WTC11 (cell line): Measurements from ENCODE around the gene STBD1. TPM values are rescaled to one million over a fixed set of nuclear protein-coding genes. Genes with fewer than 3 reads are reported as not detected.

Experiments
- ATAC-seq: fragments of 200-7000 bp; cut with Tn5 transposase; 2 replicates; pipeline ENCODE4 v1.10.0; 2021; ENCODE audit warnings: mild to moderate bottlenecking, moderate library complexity
- CTCF ChIA-PET: fragments of 300-600 bp; sonication (Branson Sonifier 250); formaldehyde crosslinking; loops from one replicate; lab custom pipeline; 2021; ENCODE audit warnings: antibody characterized with exemption; lab: Charles Lee
- POLR2A ChIA-PET: fragments of 350-600 bp; sonication (Branson Sonifier 250); formaldehyde crosslinking; loops from one replicate; lab custom pipeline; 2021; ENCODE audit warnings: antibody characterized with exemption; lab: Charles Lee
- DNase-seq: peaks from one replicate; pipeline ENCODE4 v3.0.0; 2021; ENCODE audit warnings: low spot score
- H3K27ac Mint-ChIP-seq: 2 replicates; pipeline ENCODE4 v1.8.0; 2021; ENCODE audit warnings: mixed read lengths
- H3K27me3 Mint-ChIP-seq: 2 replicates; pipeline ENCODE4 v1.8.0; 2021; ENCODE audit warnings: low read depth, mild to moderate bottlenecking, moderate library complexity, mixed read lengths
- H3K36me3 Mint-ChIP-seq: 2 replicates; pipeline ENCODE4 v1.8.0; 2021; ENCODE audit warnings: mixed read lengths
- H3K4me1 Mint-ChIP-seq: 2 replicates; pipeline ENCODE4 v1.8.0; 2022; ENCODE audit warnings: mixed read lengths
- H3K4me3 Mint-ChIP-seq: 2 replicates; pipeline ENCODE4 v1.8.0; 2021; ENCODE audit warnings: mild to moderate bottlenecking, moderate library complexity, mixed read lengths
- H3K9me3 Mint-ChIP-seq: 2 replicates; pipeline ENCODE4 v1.8.0; 2021; ENCODE audit warnings: mixed read lengths
- AR ChIP-seq: fragments of 250-450 bp; sonication (Bioruptor Pico); IDR thresholded peaks from 2 replicates; pipeline ENCODE4 v1.9.0; 2021; ENCODE audit warnings: mild to moderate bottlenecking
- ARID4B ChIP-seq: sonication (generic); formaldehyde crosslinking; IDR thresholded peaks from 2 replicates; pipeline ENCODE4 v1.8.0; 2023; ENCODE audit warnings: missing genetic modification reagents, mild to moderate bottlenecking, borderline replicate concordance
- ELF4 ChIP-seq: sonication (generic); formaldehyde crosslinking; IDR thresholded peaks from 2 replicates; pipeline ENCODE4 v1.8.1; 2022; ENCODE audit warnings: low read depth, mild to moderate bottlenecking, moderate library complexity, missing genetic modification reagents
- HMGA2 ChIP-seq: fragments of 250-450 bp; sonication (Bioruptor Pico); IDR thresholded peaks from 2 replicates; pipeline ENCODE4 v1.4.0; 2021; ENCODE audit warnings: mild to moderate bottlenecking, moderate library complexity
- KAT7 ChIP-seq: sonication (generic); formaldehyde crosslinking; IDR thresholded peaks from 2 replicates; pipeline ENCODE4 v1.8.1; 2023; ENCODE audit warnings: missing genetic modification reagents, mild to moderate bottlenecking, borderline replicate concordance
- MLX ChIP-seq: sonication (generic); formaldehyde crosslinking; IDR thresholded peaks from 2 replicates; pipeline ENCODE4 v1.8.1; 2023; ENCODE audit warnings: mild to moderate bottlenecking, missing genetic modification reagents, moderate library complexity
- SP1 ChIP-seq: sonication (generic); formaldehyde crosslinking; conservative IDR thresholded peaks from 2 replicates; pipeline ENCODE4 v1.8.1; 2022; ENCODE audit warnings: missing genetic modification reagents
- TEAD1 ChIP-seq: sonication (generic); formaldehyde crosslinking; IDR thresholded peaks from 2 replicates; pipeline ENCODE4 v1.8.0; 2022; ENCODE audit warnings: mild to moderate bottlenecking, missing genetic modification reagents
- ZNF423 ChIP-seq: fragments of 250-450 bp; sonication (Bioruptor Pico); IDR thresholded peaks from 2 replicates; pipeline ENCODE4 v2.1.2; 2022; ENCODE audit warnings: mild to moderate bottlenecking, moderate library complexity
- ZNF425 ChIP-seq: fragments of 250-450 bp; sonication (Bioruptor Pico); conservative IDR thresholded peaks from 2 replicates; pipeline ENCODE4 v1.9.0; 2021; ENCODE audit warnings: mild to moderate bottlenecking
- total RNA-seq: library from RNA; stranded (reverse); gene quantifications from 3 replicates; pipeline ENCODE4 v1.2.3, GENCODE V29; 2021
- TF ChIP-seq, protein P1 (sequence below): sonication (generic); formaldehyde crosslinking; IDR thresholded peaks from 2 replicates; pipeline ENCODE4 v1.8.1; 2022; ENCODE audit warnings: low read depth, missing genetic modification reagents, borderline replicate concordance
- TF ChIP-seq, protein P2 (sequence below): sonication (generic); formaldehyde crosslinking; IDR thresholded peaks from 2 replicates; pipeline ENCODE4 v1.8.1; 2023; ENCODE audit warnings: mild to moderate bottlenecking, moderate library complexity, missing genetic modification reagents
- TF ChIP-seq, protein P3 (sequence below): fragments of 200-600 bp; IDR thresholded peaks from 2 replicates; pipeline ENCODE4 v1.8.0; 2022; ENCODE audit warnings: antibody characterized with exemption
- TF ChIP-seq, protein P4 (sequence below): sonication (generic); formaldehyde crosslinking; IDR thresholded peaks from 2 replicates; pipeline ENCODE4 v1.8.1; 2022; ENCODE audit warnings: mild to moderate bottlenecking, missing genetic modification reagents, moderate library complexity, borderline replicate concordance

STBD1 gene
- total RNA-seq, 1 experiment from 2014 or later: 1.4 TPM

- ATAC-seq: no peak
- Mint-ChIP-seq H3K27ac (no peak overlapping the region), H3K9me3 (peaks cover 18% of the 10 kb centered on the region), H3K27me3 (peaks cover 5% of the 10 kb centered on the region; the same call in 1 of the 2 replicates), H3K4me1 (no peaks in the 10 kb centered on the region), H3K4me3 (no peak overlapping the region), H3K36me3 (no peaks in the 10 kb centered on the region; the same call in 1 of the 2 replicates)
- no peak for DNase-seq
- CTCF ChIA-PET: interaction anchor here (1.0 kb wide), 1 partner anchor 35 kb away, joined by 3 read pairs; no protein-coding TSS in a partner anchor
- TF ChIP-seq ZNF425 (CRISPR knock-in tag) (no peak), HMGA2 (CRISPR knock-in tag) (no peak), ARID4B (CRISPR knock-in tag) (no peak), ZNF423 (CRISPR knock-in tag) (no peak), ELF4 (no peak)
- TF ChIP-seq, protein P1, sequence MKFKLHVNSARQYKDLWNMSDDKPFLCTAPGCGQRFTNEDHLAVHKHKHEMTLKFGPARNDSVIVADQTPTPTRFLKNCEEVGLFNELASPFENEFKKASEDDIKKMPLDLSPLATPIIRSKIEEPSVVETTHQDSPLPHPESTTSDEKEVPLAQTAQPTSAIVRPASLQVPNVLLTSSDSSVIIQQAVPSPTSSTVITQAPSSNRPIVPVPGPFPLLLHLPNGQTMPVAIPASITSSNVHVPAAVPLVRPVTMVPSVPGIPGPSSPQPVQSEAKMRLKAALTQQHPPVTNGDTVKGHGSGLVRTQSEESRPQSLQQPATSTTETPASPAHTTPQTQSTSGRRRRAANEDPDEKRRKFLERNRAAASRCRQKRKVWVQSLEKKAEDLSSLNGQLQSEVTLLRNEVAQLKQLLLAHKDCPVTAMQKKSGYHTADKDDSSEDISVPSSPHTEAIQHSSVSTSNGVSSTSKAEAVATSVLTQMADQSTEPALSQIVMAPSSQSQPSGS (CRISPR knock-in tag): no peak
- POLR2A ChIA-PET: no interaction called here
Observed at GRCh38 chr4:76342803-76343202, 36.3 kb downstream of the STBD1 start.

GRCh38 chr4:76354517-76355473 lies 48.3 kb downstream of the STBD1 start:
- H3K9me3 Mint-ChIP-seq: peaks cover 13% of the 10 kb centered on the region
- no peak overlapping the region for H3K4me3 Mint-ChIP-seq
- peaks cover 8% of the 10 kb centered on the region for H3K36me3 Mint-ChIP-seq
- no peaks in the 10 kb centered on the region for H3K4me1 Mint-ChIP-seq
- H3K27me3 Mint-ChIP-seq: peaks cover 7% of the 10 kb centered on the region
- ChIA-PET CTCF (interaction anchor here (1.4 kb wide), 1 partner anchor 175 kb away, joined by 4 read pairs; no protein-coding TSS in a partner anchor), POLR2A (no interaction called here)
- ATAC-seq: no peak
- H3K27ac Mint-ChIP-seq: no peak overlapping the region
- DNase-seq: no peak
- no peak for TF ChIP-seq AR (CRISPR knock-in tag)
- TF ChIP-seq MLX: no peak
- TF ChIP-seq, protein P2, sequence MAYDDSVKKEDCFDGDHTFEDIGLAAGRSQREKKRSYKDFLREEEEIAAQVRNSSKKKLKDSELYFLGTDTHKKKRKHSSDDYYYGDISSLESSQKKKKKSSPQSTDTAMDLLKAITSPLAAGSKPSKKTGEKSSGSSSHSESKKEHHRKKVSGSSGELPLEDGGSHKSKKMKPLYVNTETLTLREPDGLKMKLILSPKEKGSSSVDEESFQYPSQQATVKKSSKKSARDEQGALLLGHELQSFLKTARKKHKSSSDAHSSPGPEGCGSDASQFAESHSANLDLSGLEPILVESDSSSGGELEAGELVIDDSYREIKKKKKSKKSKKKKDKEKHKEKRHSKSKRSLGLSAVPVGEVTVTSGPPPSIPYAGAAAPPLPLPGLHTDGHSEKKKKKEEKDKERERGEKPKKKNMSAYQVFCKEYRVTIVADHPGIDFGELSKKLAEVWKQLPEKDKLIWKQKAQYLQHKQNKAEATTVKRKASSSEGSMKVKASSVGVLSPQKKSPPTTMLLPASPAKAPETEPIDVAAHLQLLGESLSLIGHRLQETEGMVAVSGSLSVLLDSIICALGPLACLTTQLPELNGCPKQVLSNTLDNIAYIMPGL (CRISPR knock-in tag): no peak
- no peak for TF ChIP-seq SP1 (CRISPR knock-in tag)
- TF ChIP-seq KAT7: no peak
- TF ChIP-seq, protein P3, sequence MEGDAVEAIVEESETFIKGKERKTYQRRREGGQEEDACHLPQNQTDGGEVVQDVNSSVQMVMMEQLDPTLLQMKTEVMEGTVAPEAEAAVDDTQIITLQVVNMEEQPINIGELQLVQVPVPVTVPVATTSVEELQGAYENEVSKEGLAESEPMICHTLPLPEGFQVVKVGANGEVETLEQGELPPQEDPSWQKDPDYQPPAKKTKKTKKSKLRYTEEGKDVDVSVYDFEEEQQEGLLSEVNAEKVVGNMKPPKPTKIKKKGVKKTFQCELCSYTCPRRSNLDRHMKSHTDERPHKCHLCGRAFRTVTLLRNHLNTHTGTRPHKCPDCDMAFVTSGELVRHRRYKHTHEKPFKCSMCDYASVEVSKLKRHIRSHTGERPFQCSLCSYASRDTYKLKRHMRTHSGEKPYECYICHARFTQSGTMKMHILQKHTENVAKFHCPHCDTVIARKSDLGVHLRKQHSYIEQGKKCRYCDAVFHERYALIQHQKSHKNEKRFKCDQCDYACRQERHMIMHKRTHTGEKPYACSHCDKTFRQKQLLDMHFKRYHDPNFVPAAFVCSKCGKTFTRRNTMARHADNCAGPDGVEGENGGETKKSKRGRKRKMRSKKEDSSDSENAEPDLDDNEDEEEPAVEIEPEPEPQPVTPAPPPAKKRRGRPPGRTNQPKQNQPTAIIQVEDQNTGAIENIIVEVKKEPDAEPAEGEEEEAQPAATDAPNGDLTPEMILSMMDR: no peak
- TF ChIP-seq TEAD1: no peak
- TF ChIP-seq, protein P4, sequence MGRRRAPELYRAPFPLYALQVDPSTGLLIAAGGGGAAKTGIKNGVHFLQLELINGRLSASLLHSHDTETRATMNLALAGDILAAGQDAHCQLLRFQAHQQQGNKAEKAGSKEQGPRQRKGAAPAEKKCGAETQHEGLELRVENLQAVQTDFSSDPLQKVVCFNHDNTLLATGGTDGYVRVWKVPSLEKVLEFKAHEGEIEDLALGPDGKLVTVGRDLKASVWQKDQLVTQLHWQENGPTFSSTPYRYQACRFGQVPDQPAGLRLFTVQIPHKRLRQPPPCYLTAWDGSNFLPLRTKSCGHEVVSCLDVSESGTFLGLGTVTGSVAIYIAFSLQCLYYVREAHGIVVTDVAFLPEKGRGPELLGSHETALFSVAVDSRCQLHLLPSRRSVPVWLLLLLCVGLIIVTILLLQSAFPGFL (CRISPR knock-in tag): no peak
